ENCODE measurements around the gene EXOSC10.

Gene EXOSC10

GRCh38 chr1:11025618-11026017 is 74.1 kb downstream of the EXOSC10 start:
- no peak for TF ChIP-seq GATA3 (IDR thresholded peaks at IDR 0.05; ENCODE audit: low read depth, low read length)
- no peak for TF ChIP-seq GATA2 (IDR thresholded peaks at IDR 0.05; ENCODE audit: low read depth, low read length)

- no peak for TF ChIP-seq GATA3 (IDR thresholded peaks at IDR 0.05; ENCODE audit: low read depth, low read length)
- no peak for TF ChIP-seq GATA2 (IDR thresholded peaks at IDR 0.05; ENCODE audit: low read depth, low read length)
Measured at GRCh38 chr1:11024874-11025203, 74.8 kb downstream of the EXOSC10 start.

- TF ChIP-seq GATA3 (IDR thresholded peaks at IDR 0.05; ENCODE audit: low read depth, low read length) (no peak), GATA2 (IDR thresholded peaks at IDR 0.05; ENCODE audit: low read depth, low read length) (no peak)
Measured at GRCh38 chr1:11024154-11024873, 75.4 kb downstream of the EXOSC10 start.

GRCh38 chr1:11023201-11023600 is 76.5 kb downstream of the EXOSC10 start:
- TF ChIP-seq GATA3 (IDR thresholded peaks at IDR 0.05; ENCODE audit: low read depth, low read length) (no peak), GATA2 (IDR thresholded peaks at IDR 0.05; ENCODE audit: low read depth, low read length) (no peak)

- no peak for TF ChIP-seq GATA2 (IDR thresholded peaks at IDR 0.05; ENCODE audit: low read depth, low read length)
- no peak for TF ChIP-seq GATA3 (IDR thresholded peaks at IDR 0.05; ENCODE audit: low read depth, low read length)
Measured at GRCh38 chr1:11019971-11020370, 79.7 kb downstream of the EXOSC10 start.
